Posterior cingulate gyrus (tissue), 11 donors: ENCODE results near the gene SLFN12L.
"Not testable (repeated sequence)": the region's sequence is repeated elsewhere in the genome, so short reads cannot be mapped to it uniquely, and the experiment has no call there.

Experiments
- DNase-seq, 10 donors: peaks; one replicate each; pipeline versions ENCODE4 v3.0.0 to v3.0.0-alpha.2; 2020 to 2021; ENCODE audit warnings: mixed read lengths in 3 of 10
- intact Hi-C: fragments of 100-400 bp; cut with DNase I; formaldehyde crosslinking; loops from one replicate; pipeline ENCODE4 v1.15.1; 2023

SLFN12L gene

GRCh38 chr17:35507714-35508113, 29.8 kb downstream of the SLFN12L start:
- DNase-seq, intact Hi-C loops: not testable (repeated sequence)

- DNase-seq: no peak
- intact Hi-C loops: no loop called here
Measured at GRCh38 chr17:35499548-35499947, 37.9 kb downstream of the SLFN12L start.

GRCh38 chr17:35498448-35499178, 38.9 kb downstream of the SLFN12L start:
- no peak for DNase-seq
- intact Hi-C loops: no loop called here

- DNase-seq: peak in 1 of 10 donors; percentile 54
- intact Hi-C loops: no loop called here
Measured at GRCh38 chr17:35496451-35497290, 40.8 kb downstream of the SLFN12L start.

- no peak for DNase-seq
- intact Hi-C loops: no loop called here
Measured at GRCh38 chr17:35493040-35493439, 44.4 kb downstream of the SLFN12L start.

- intact Hi-C loops: no loop called here
- DNase-seq: no peak
Measured at GRCh38 chr17:35491417-35491816, 46.1 kb downstream of the SLFN12L start.

- no peak for DNase-seq
- intact Hi-C loops: no loop called here
Measured at GRCh38 chr17:35489944-35490343, 47.5 kb downstream of the SLFN12L start.

- intact Hi-C loops: no loop called here
Measured at GRCh38 chr17:35488991-35489390, 48.5 kb downstream of the SLFN12L start.

GRCh38 chr17:35486920-35487732, 50.4 kb downstream of the SLFN12L start:
- no peak for DNase-seq
- intact Hi-C loops: no loop called here

More at GRCh38 chr17:35488991-35489390, 48.5 kb downstream of the SLFN12L start:
- DNase-seq: no peak

- intact Hi-C loops: no loop called here
Measured at GRCh38 chr17:35479271-35479670, 58.2 kb downstream of the SLFN12L start.

GRCh38 chr17:35477248-35477647, 60.2 kb downstream of the SLFN12L start:
- intact Hi-C loops: no loop called here
- no peak for DNase-seq

More at GRCh38 chr17:35479271-35479670, 58.2 kb downstream of the SLFN12L start:
- no peak for DNase-seq

- intact Hi-C loops: no loop called here
Measured at GRCh38 chr17:35476283-35476820, 61.1 kb downstream of the SLFN12L start.

GRCh38 chr17:35468475-35468874, 69.0 kb downstream of the SLFN12L start:
- no peak for DNase-seq
- intact Hi-C loops: no loop called here

More at GRCh38 chr17:35476283-35476820, 61.1 kb downstream of the SLFN12L start:
- DNase-seq: no peak

- no peak for DNase-seq
- intact Hi-C loops: no loop called here
Measured at GRCh38 chr17:35467824-35468223, 69.7 kb downstream of the SLFN12L start.

- intact Hi-C loops: no loop called here
- DNase-seq: no peak
Measured at GRCh38 chr17:35460354-35460851, 77.1 kb downstream of the SLFN12L start.

GRCh38 chr17:35454035-35454434, 83.4 kb downstream of the SLFN12L start:
- intact Hi-C loops, DNase-seq: not testable (repeated sequence)

GRCh38 chr17:35453171-35453570, 84.3 kb downstream of the SLFN12L start:
- intact Hi-C loops: no loop called here
- DNase-seq: no peak

- peak in 1 of 10 donors; percentile 72 for DNase-seq
- intact Hi-C loops: no loop called here
Measured at GRCh38 chr17:35449371-35449931, 88.0 kb downstream of the SLFN12L start.

GRCh38 chr17:35448899-35449227, 88.6 kb downstream of the SLFN12L start:
- intact Hi-C loops: no loop called here
- DNase-seq: no peak
